GM12864 (cell line): Measurements from ENCODE around the gene ACCSL.

Source experiments
- DNase-seq: peaks from one replicate; pipeline ENCODE4 v3.0.0-alpha.2; 2011; ENCODE audit warnings: low read depth
- H3K4me3 ChIP-seq: 2 replicates; pipeline ENCODE4 v1.5.1; 2011; ENCODE audit warnings: mild to moderate bottlenecking, low read depth, low read length, control low read depth
- CTCF ChIP-seq: IDR thresholded peaks from 2 replicates; pipeline ENCODE4 v1.5.1; 2011; ENCODE audit warnings: low read depth, mild to moderate bottlenecking, moderate library complexity, low read length, control low read depth, inconsistent platforms; ENCODE audit errors: missing control alignments

ACCSL gene

GRCh38 chr11:44028816-44029506, 18.8 kb upstream of the ACCSL start:
- H3K4me3 ChIP-seq: no peak overlapping the region
- no peak for TF ChIP-seq CTCF
- no peak for DNase-seq

GRCh38 chr11:44029507-44029845, 18.3 kb upstream of the ACCSL start:
- H3K4me3 ChIP-seq: no peak overlapping the region
- DNase-seq: no peak
- TF ChIP-seq CTCF: no peak

GRCh38 chr11:44029977-44030911, 17.5 kb upstream of the ACCSL start:
- H3K4me3 ChIP-seq: no peak overlapping the region
- no peak for TF ChIP-seq CTCF
- DNase-seq: no peak

GRCh38 chr11:44030996-44031395, 16.8 kb upstream of the ACCSL start:
- H3K4me3 ChIP-seq: no peak overlapping the region
- no peak for TF ChIP-seq CTCF
- DNase-seq: no peak

- H3K4me3 ChIP-seq: no peak overlapping the region
- TF ChIP-seq CTCF: no peak
- no peak for DNase-seq
Measured at GRCh38 chr11:44031549-44031948, 16.2 kb upstream of the ACCSL start.

GRCh38 chr11:44032299-44033085, 15.3 kb upstream of the ACCSL start:
- no peak for DNase-seq
- no peak for TF ChIP-seq CTCF
- no peak overlapping the region for H3K4me3 ChIP-seq
